K562 (cell line): Measurements from ENCODE around the gene DDAH2. TPM values are rescaled to one million over a fixed set of nuclear protein-coding genes. Genes with fewer than 3 reads are reported as not detected.

Source experiments
- CUX1 ChIP-seq: fragments of 200-800 bp; sonication (Bioruptor generic); IDR thresholded peaks from 2 replicates; pipeline ENCODE4 v1.6.1; 2016; ENCODE audit warnings: missing genetic modification characterization, missing compliant biosample characterization
- ERF ChIP-seq: fragments of 450-650 bp; formaldehyde crosslinking; IDR thresholded peaks from 2 replicates; pipeline ENCODE4 v1.4.0; 2020; ENCODE audit warnings: mild to moderate bottlenecking, mixed read lengths
- ETV1 ChIP-seq: fragments of 450-650 bp; conservative IDR thresholded peaks from 2 replicates; pipeline ENCODE4 v1.6.1; 2016; ENCODE audit warnings: missing genetic modification characterization, control low read depth, low read depth, missing compliant biosample characterization
- GABPB1 ChIP-seq: sonication (generic); formaldehyde crosslinking; IDR thresholded peaks from 2 replicates; pipeline ENCODE4 v1.8.0; 2022; ENCODE audit warnings: mild to moderate bottlenecking, missing genetic modification reagents
- ILK ChIP-seq: fragments of 450-650 bp; IDR thresholded peaks from 2 replicates; pipeline ENCODE4 v1.6.1; 2016; ENCODE audit warnings: missing genetic modification characterization, low read depth, mild to moderate bottlenecking, missing compliant biosample characterization, moderate library complexity, borderline replicate concordance
- KHSRP ChIP-seq: fragments of 450-650 bp; IDR thresholded peaks from 2 replicates; pipeline ENCODE4 v1.6.1; 2017
- PHTF2 ChIP-seq: fragments of 250-450 bp; sonication (Bioruptor Pico); IDR thresholded peaks from 2 replicates; pipeline ENCODE4 v1.5.0; 2021; ENCODE audit warnings: mild to moderate bottlenecking
- POLR2A ChIP-seq: fragments of 450-650 bp; conservative IDR thresholded peaks from 2 replicates; pipeline ENCODE4 v1.6.1; 2016
- RBFOX2 ChIP-seq: fragments of 200-400 bp; formaldehyde crosslinking; IDR thresholded peaks from 2 replicates; pipeline ENCODE4 v1.6.1; 2017; ENCODE audit warnings: low read depth, mild to moderate bottlenecking, low read length, moderate library complexity
- SMARCA5 ChIP-seq: fragments of 450-650 bp; IDR thresholded peaks from 2 replicates; pipeline ENCODE4 v1.6.1; 2016
- TAF15 ChIP-seq: fragments of 200-400 bp; formaldehyde crosslinking; IDR thresholded peaks from 2 replicates; pipeline ENCODE4 v1.6.1; 2017; ENCODE audit warnings: mild to moderate bottlenecking, low read depth, low read length, moderate library complexity
- ZNF274 ChIP-seq: IDR thresholded peaks from 2 replicates; pipeline ENCODE4 v1.6.1; 2011; ENCODE audit warnings: low read depth, mild to moderate bottlenecking, low read length, moderate library complexity, borderline replicate concordance
- ZNF347 ChIP-seq: fragments of 450-650 bp; formaldehyde crosslinking; IDR thresholded peaks from 2 replicates; pipeline ENCODE4 v1.4.0; 2020; ENCODE audit warnings: low read depth, mild to moderate bottlenecking, moderate library complexity
- ZNF830 ChIP-seq: fragments of 250-450 bp; sonication (Bioruptor Pico); IDR thresholded peaks from 2 replicates; pipeline ENCODE4 v1.5.0; 2021; ENCODE audit warnings: mild to moderate bottlenecking
- ZZZ3 ChIP-seq: fragments of 450-650 bp; IDR thresholded peaks from 2 replicates; pipeline ENCODE4 v1.6.1; 2016; ENCODE audit warnings: antibody characterized with exemption, mild to moderate bottlenecking, moderate library complexity
- polyA plus RNA-seq, 8 experiments: library from polyadenylated mRNA; depleted of rRNA in 4 of 8; stranded (reverse) in 5 of 8; unstranded in 3 of 8; fragments of >200 nt; fragmentation: Nextera tagmentation in 2 of 8; fragmentation: Illumina TruSeq in 1 of 8; extraction: Ambion mirVana in 2 of 8; extraction: Trizol in 1 of 8; gene quantifications; 2 replicates each; pipeline versions ENCODE4 v1.2.1 to v1.2.3, GENCODE V29; 2011 to 2014; ENCODE audit warnings: inconsistent platforms in 1 of 8, missing spikeins in 1 of 8
- total RNA-seq, 7 experiments: library from RNA; depleted of rRNA in 6 of 7; stranded (reverse); fragments of >200 nt in 6 of 7; fragmentation: Illumina TruSeq in 2 of 7; extraction: Trizol in 2 of 7; gene quantifications; 2 replicates each; pipeline versions ENCODE4 v1.2.1 to v1.2.3, GENCODE V29; 2011 to 2021; ENCODE audit warnings: low replicate concordance in 1 of 7
- TF ChIP-seq, protein P1 (sequence below): IDR thresholded peaks from 3 replicates; pipeline ENCODE4 v1.6.1; 2011; ENCODE audit warnings: borderline replicate concordance, mild to moderate bottlenecking, moderate library complexity; ENCODE audit not compliant: insufficient read length; ENCODE audit errors: extremely low read depth
- TF ChIP-seq, protein P2 (sequence below): fragments of 250-450 bp; sonication (Bioruptor Pico); IDR thresholded peaks from 2 replicates; pipeline ENCODE4 v1.5.0; 2021

The DDAH2 gene
- total and polyA plus RNA-seq, 9 of the 15 experiments (the other 6 are each of a cell fraction or from before 2014, with no cell fraction given), result 1.8 to 45.4 (median 21.4) TPM

GRCh38 chr6:31687860-31688693, 41.0 kb downstream of the DDAH2 start (continued):
- TF ChIP-seq, protein P1, sequence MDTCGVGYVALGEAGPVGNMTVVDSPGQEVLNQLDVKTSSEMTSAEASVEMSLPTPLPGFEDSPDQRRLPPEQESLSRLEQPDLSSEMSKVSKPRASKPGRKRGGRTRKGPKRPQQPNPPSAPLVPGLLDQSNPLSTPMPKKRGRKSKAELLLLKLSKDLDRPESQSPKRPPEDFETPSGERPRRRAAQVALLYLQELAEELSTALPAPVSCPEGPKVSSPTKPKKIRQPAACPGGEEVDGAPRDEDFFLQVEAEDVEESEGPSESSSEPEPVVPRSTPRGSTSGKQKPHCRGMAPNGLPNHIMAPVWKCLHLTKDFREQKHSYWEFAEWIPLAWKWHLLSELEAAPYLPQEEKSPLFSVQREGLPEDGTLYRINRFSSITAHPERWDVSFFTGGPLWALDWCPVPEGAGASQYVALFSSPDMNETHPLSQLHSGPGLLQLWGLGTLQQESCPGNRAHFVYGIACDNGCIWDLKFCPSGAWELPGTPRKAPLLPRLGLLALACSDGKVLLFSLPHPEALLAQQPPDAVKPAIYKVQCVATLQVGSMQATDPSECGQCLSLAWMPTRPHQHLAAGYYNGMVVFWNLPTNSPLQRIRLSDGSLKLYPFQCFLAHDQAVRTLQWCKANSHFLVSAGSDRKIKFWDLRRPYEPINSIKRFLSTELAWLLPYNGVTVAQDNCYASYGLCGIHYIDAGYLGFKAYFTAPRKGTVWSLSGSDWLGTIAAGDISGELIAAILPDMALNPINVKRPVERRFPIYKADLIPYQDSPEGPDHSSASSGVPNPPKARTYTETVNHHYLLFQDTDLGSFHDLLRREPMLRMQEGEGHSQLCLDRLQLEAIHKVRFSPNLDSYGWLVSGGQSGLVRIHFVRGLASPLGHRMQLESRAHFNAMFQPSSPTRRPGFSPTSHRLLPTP, result no peak
- TF ChIP-seq ZNF830 (CRISPR knock-in tag) (no peak), SMARCA5 (no peak), KHSRP (no peak), PHTF2 (CRISPR knock-in tag) (no peak), ERF (CRISPR knock-in tag) (0 out of 2 replicates have a peak, but pooled peaks have one; percentile 9), ZNF274 (no peak), ILK (tag) (no peak), ZNF347 (CRISPR knock-in tag) (no peak), CUX1 (CRISPR knock-in tag) (no peak), ZZZ3 (no peak), ETV1 (no peak), GABPB1 (CRISPR knock-in tag) (0 out of 2 replicates have a peak, but pooled peaks have one; percentile 9), TAF15 (no peak), RBFOX2 (0 out of 2 replicates have a peak, but pooled peaks have one; percentile 36), POLR2A (0 out of 2 replicates have a peak, but pooled peaks have one; percentile 12)
- TF ChIP-seq, protein P2, sequence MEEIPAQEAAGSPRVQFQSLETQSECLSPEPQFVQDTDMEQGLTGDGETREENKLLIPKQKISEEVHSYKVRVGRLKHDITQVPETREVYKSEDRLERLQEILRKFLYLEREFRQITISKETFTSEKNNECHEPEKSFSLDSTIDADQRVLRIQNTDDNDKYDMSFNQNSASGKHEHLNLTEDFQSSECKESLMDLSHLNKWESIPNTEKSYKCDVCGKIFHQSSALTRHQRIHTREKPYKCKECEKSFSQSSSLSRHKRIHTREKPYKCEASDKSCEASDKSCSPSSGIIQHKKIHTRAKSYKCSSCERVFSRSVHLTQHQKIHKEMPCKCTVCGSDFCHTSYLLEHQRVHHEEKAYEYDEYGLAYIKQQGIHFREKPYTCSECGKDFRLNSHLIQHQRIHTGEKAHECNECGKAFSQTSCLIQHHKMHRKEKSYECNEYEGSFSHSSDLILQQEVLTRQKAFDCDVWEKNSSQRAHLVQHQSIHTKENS (CRISPR knock-in tag), result no peak
